HepG2 (cell line): ENCODE measurements around the gene ARIH2. TPM values are rescaled to one million over a fixed set of nuclear protein-coding genes. Genes with fewer than 3 reads are reported as not detected.

Source experiments
- FOXM1 ChIP-seq: sonication (generic); formaldehyde crosslinking; IDR thresholded peaks from 2 replicates; pipeline ENCODE4 v1.5.0; 2020; ENCODE audit warnings: missing genetic modification reagents
- JUND ChIP-seq: sonication (generic); formaldehyde crosslinking; IDR thresholded peaks from 2 replicates; pipeline ENCODE4 v1.8.0; 2022; ENCODE audit warnings: mild to moderate bottlenecking, missing genetic modification reagents
- PCBP1 ChIP-seq: fragments of 200-400 bp; formaldehyde crosslinking; IDR thresholded peaks from 2 replicates; pipeline ENCODE4 v1.6.1; 2017; ENCODE audit warnings: mild to moderate bottlenecking, low read depth, low read length, borderline replicate concordance
- SMAD1 ChIP-seq: sonication (generic); formaldehyde crosslinking; IDR thresholded peaks from 2 replicates; pipeline ENCODE4 v1.4.0; 2020; ENCODE audit warnings: missing genetic modification reagents, low read depth, mild to moderate bottlenecking, borderline replicate concordance
- ZNF281 ChIP-seq: sonication (generic); formaldehyde crosslinking; IDR thresholded peaks from 2 replicates; pipeline ENCODE4 v1.4.0; 2020; ENCODE audit warnings: missing genetic modification reagents, borderline replicate concordance
- ZNF317 ChIP-seq: sonication (generic); formaldehyde crosslinking; IDR thresholded peaks from 2 replicates; pipeline ENCODE4 v1.5.0; 2020; ENCODE audit warnings: mild to moderate bottlenecking, missing genetic modification reagents
- ZNF687 ChIP-seq: sonication (generic); formaldehyde crosslinking; IDR thresholded peaks from 2 replicates; pipeline ENCODE4 v1.5.1; 2020; ENCODE audit warnings: mild to moderate bottlenecking, missing genetic modification reagents, moderate library complexity
- ZSCAN21 ChIP-seq: sonication (generic); formaldehyde crosslinking; IDR thresholded peaks from 2 replicates; pipeline ENCODE4 v1.8.0; 2022; ENCODE audit warnings: mild to moderate bottlenecking, missing genetic modification reagents, moderate library complexity, borderline replicate concordance
- polyA plus RNA-seq, 8 experiments: library from polyadenylated mRNA; depleted of rRNA in 3 of 8; stranded (reverse) in 7 of 8; unstranded in 1 of 8; fragments of >200 nt; fragmentation: Illumina TruSeq in 4 of 8; extraction: Trizol in 4 of 8; gene quantifications; 2 replicates each; pipeline versions ENCODE4 v1.2.1 to v1.2.3, GENCODE V29; 2011 to 2016; ENCODE audit warnings: low read depth in 4 of 8, missing spikeins in 1 of 8, mixed read lengths in 1 of 8; ENCODE audit not compliant: insufficient read depth in 1 of 8
- total RNA-seq, 5 experiments: library from RNA; depleted of rRNA; stranded (reverse); fragments of >200 nt; fragmentation: Illumina TruSeq; extraction: Trizol; gene quantifications; 2 replicates each; pipeline ENCODE4 v1.2.3, GENCODE V29; 2016; ENCODE audit warnings: low read depth in 1 of 5
- TF ChIP-seq, protein P1 (sequence below): sonication (generic); formaldehyde crosslinking; IDR thresholded peaks from 2 replicates; pipeline ENCODE4 v1.5.1; 2020; ENCODE audit warnings: missing genetic modification reagents, mild to moderate bottlenecking, borderline replicate concordance
- TF ChIP-seq, protein P2 (sequence below): sonication (generic); formaldehyde crosslinking; IDR thresholded peaks from 2 replicates; pipeline ENCODE4 v1.4.0; 2020; ENCODE audit warnings: missing genetic modification reagents

The ARIH2 gene
- total and polyA plus RNA-seq, 2 of the 13 experiments (the other 11 are each of a cell fraction or from before 2014, with no cell fraction given), result 64.8 to 83.3 TPM

- TF ChIP-seq ZNF687 (CRISPR knock-in tag) (peak; percentile 90), SMAD1 (0 out of 2 replicates have a peak, but pooled peaks have one; percentile 39), JUND (CRISPR knock-in tag) (no peak), ZNF317 (no peak), PCBP1 (no peak), ZNF281 (CRISPR knock-in tag) (no peak), ZSCAN21 (CRISPR knock-in tag) (peak; percentile 61; the same call in 1 of the 2 replicates), FOXM1 (no peak)
- TF ChIP-seq, protein P1, sequence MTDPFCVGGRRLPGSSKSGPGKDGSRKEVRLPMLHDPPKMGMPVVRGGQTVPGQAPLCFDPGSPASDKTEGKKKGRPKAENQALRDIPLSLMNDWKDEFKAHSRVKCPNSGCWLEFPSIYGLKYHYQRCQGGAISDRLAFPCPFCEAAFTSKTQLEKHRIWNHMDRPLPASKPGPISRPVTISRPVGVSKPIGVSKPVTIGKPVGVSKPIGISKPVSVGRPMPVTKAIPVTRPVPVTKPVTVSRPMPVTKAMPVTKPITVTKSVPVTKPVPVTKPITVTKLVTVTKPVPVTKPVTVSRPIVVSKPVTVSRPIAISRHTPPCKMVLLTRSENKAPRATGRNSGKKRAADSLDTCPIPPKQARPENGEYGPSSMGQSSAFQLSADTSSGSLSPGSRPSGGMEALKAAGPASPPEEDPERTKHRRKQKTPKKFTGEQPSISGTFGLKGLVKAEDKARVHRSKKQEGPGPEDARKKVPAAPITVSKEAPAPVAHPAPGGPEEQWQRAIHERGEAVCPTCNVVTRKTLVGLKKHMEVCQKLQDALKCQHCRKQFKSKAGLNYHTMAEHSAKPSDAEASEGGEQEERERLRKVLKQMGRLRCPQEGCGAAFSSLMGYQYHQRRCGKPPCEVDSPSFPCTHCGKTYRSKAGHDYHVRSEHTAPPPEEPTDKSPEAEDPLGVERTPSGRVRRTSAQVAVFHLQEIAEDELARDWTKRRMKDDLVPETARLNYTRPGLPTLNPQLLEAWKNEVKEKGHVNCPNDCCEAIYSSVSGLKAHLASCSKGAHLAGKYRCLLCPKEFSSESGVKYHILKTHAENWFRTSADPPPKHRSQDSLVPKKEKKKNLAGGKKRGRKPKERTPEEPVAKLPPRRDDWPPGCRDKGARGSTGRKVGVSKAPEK (CRISPR knock-in tag), result no peak
- TF ChIP-seq, protein P2, sequence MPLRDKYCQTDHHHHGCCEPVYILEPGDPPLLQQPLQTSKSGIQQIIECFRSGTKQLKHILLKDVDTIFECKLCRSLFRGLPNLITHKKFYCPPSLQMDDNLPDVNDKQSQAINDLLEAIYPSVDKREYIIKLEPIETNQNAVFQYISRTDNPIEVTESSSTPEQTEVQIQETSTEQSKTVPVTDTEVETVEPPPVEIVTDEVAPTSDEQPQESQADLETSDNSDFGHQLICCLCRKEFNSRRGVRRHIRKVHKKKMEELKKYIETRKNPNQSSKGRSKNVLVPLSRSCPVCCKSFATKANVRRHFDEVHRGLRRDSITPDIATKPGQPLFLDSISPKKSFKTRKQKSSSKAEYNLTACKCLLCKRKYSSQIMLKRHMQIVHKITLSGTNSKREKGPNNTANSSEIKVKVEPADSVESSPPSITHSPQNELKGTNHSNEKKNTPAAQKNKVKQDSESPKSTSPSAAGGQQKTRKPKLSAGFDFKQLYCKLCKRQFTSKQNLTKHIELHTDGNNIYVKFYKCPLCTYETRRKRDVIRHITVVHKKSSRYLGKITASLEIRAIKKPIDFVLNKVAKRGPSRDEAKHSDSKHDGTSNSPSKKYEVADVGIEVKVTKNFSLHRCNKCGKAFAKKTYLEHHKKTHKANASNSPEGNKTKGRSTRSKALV, result peak; percentile 79; the same call in 1 of the 2 replicates
These were observed 99.5 kb downstream of the ARIH2 start, which contains the start of gene DALRD3 (continued) for GRCh38 chr3:49017971-49018706.
